ENCODE measurements around the gene PLEKHB1.

The PLEKHB1 gene

DNA sequence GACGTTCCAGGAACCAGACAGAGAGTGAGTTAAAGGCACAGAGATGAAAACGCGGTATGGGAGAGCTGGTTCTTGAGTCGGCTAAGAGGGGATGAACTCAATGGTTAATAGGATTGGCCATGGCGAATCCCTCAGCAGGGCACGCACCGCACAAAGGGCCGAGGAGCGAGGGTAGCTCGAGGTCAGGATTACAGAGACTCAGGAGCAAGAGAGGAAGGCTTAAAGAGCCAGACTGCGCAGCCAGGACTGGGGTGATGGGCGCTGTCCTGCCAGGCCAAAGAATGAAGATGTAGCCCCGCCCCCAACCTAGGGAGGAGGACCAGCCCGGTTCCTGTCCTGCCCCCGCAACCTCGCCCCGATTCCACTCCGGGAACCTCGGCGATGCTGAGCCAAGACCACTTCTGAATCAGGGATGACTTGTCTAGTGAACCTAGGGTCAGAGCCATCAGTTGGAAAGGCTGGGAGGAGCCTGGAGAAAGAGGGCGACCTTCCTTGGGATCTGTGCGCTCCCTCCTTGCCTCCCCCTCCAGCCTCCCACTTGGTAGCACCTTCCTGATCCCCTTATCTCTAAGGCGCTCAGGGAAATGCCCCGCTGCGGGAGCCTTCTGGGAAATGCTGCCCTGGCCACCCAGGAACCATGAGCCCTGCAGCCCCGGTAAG lies at the start of gene PLEKHB1:
PLEKHB1 (plus strand) TSS at position 610 of the 660 bp plus-strand sequence; CDS start at position 638, 28 bp downstream.
- DNase-seq (ENCODE audit: low read depth): no peak
- no peak within 1 kb of the TSS for H3K4me3 ChIP-seq (ENCODE audit: low read depth, low read length)

DNA sequence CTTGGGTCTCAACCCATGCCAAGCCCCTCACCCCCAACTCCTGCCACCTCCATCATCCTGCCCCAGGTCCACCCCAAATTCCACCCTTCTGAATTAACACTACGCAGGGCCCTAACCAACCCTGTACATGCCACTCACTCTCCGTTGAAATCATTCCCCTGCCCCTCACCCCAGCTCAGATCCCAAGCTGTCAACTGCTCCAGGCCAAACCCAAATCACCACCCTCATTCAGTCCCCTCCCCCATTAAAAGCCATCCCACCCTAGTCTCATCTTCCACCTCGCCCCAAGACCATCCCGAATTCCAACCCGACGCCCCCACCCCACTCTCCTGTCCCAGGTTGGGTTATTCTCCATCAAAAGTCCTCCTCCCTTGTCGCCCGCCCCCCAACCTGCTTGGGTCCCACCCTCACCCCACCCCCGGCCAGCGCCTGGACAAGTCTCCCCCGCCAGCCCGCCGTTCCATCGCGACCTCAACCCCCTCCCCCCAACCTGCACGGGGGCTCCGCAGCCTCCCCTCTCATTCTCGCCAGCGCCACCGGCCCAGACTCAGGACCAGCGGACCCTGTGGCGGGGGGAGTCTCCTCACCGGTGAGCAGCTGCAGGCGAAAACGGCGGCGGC lies 48.9 kb upstream of the PLEKHB1 start:
- H3K4me3 ChIP-seq (ENCODE audit: low read depth, low read length): peak overlapping the region; percentile 78
- no peak for DNase-seq (ENCODE audit: low read depth)

GRCh38 chr11:73597956-73598718 lies 48.2 kb upstream of the PLEKHB1 start, which contains the start of gene FAM168A:
TSS of gene FAM168A (minus strand) at chr11:73598112. CDS start at chr11:73468474, 129,638 bp downstream.
- DNase-seq (ENCODE audit: low read depth): peak; percentile 95
- peak within 1 kb of the TSS; percentile 78 for H3K4me3 ChIP-seq (ENCODE audit: low read depth, low read length)

DNA sequence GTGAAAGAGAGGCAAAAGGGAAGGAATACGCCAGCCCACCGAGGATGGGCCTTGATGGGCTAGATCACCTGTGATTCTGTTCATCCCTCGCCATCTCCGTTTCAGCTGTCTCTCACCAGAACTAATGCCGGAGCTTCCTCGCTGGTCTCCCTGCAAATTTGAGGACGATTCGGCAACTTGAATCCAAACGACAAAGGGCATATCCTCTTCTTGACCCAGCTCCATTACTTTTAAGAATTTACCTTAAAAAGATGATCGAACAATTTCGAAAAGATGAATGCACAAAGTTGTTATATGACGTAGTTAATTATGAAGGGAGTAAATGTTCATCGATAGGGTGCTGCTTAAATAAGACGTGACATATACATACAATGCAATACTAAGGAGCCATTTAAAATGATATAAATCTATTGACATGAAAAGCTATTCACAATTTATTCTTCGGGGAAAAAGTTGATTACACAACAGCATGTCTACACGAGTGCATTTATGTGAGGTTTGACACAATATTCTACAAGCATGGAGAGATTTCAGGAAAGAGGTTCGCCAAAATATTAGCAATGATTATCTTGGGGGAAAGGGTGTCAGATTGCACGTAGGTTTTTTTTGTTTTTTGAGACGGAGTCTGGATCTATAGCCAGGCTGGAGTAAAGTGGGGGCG lies 47.5 kb upstream of the PLEKHB1 start:
- no peak for DNase-seq (ENCODE audit: low read depth)
- peak overlapping the region; percentile 78 for H3K4me3 ChIP-seq (ENCODE audit: low read depth, low read length)

DNA sequence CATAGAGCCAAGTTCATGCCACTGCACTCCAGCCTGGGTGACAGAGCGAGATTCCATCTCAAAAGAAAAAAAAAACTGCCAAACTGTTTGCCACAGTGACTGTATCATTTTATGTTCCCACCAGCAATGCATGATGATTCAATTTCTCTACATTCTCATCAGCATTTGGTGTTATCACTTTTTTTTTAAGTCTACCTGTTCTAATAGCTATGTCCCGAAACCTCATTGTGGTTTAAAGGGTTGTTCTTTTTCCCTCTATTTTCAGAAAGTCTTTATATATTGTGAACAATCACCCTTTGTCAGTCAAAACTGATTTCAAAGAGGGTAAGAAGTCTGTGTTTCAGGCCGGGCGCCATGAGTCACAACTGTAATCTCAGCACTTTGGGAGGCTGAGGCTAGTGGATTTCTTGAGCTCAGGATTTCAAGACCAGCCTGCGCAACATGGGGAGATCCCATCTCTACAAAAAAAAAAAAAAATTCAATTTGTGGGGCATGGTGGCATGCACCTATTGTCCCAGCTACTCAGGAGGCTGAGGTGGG lies 33.7 kb upstream of the PLEKHB1 start:
- no peak for DNase-seq (ENCODE audit: low read depth)

GRCh38 chr11:73614591-73614990 lies 31.8 kb upstream of the PLEKHB1 start:
- H3K4me3 ChIP-seq (ENCODE audit: low read depth, low read length): no peak overlapping the region
- no peak for DNase-seq (ENCODE audit: low read depth)

More for the DNA sequence above, 33.7 kb upstream of the PLEKHB1 start:
- H3K4me3 ChIP-seq (ENCODE audit: low read depth, low read length): no peak overlapping the region

- DNase-seq (ENCODE audit: low read depth): no peak
- H3K4me3 ChIP-seq (ENCODE audit: low read depth, low read length): no peak overlapping the region
Measured at GRCh38 chr11:73622926-73623593, 23.3 kb upstream of the PLEKHB1 start.

- no peak overlapping the region for H3K4me3 ChIP-seq (ENCODE audit: low read depth, low read length)
- DNase-seq (ENCODE audit: low read depth): no peak
Measured at GRCh38 chr11:73623686-73624085, 22.7 kb upstream of the PLEKHB1 start.

DNA sequence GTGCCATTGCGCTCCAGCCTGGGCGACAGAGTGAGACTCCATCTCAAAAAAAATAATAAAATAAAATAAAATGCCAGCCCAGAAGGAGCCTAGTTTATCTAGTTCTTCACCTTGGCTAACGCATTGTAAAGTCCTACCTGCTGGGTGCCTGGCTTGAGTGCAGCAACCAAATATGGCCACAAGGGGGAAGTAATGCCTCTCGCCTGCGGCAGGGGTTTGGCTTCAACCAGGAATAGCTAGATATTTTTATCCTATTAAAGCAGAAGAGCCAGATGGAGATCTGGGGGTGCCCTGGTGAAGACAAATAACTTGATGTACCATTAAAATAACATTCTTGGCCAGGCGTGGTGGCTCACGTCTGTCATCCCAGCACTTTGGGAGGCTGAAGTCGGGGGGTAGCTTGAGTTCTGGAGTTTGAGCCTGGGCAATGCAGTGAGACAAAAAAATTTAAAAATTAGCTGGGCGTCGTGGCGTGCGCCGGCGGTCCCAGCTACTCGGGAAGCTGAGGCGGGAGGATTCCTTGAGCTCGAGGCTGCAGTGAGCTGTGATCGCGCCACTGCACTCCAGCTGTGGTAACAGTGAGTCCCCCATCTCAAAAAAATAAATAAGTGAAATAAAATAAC lies 20.6 kb upstream of the PLEKHB1 start:
- peak; percentile 4 for DNase-seq (ENCODE audit: low read depth)
- peak overlapping the region; percentile 23 for H3K4me3 ChIP-seq (ENCODE audit: low read depth, low read length)

GRCh38 chr11:73629907-73630306 lies 16.5 kb upstream of the PLEKHB1 start:
- H3K4me3 ChIP-seq (ENCODE audit: low read depth, low read length): no peak overlapping the region
- no peak for DNase-seq (ENCODE audit: low read depth)

DNA sequence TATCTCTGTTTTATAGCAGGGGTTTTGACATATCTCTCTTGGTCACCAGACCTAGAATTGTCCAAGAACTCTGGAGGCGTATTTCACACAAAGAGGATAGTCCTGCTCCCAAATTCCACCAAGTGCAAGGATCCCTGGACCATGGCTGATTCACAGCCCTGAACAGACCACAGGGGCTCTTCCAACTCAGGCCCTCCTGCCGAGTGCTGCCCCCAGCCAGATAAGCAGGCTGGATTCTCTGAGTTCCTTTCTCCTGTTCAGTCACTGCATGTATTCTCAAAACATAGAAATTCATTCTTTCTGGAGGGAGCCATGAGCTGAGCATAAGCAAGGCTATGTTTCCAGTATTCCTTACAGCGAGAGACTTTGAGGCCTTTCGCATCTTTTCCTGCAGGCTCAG lies 13.4 kb upstream of the PLEKHB1 start:
- no peak for DNase-seq (ENCODE audit: low read depth)
- H3K4me3 ChIP-seq (ENCODE audit: low read depth, low read length): no peak overlapping the region

- DNase-seq (ENCODE audit: low read depth): no peak
- no peak overlapping the region for H3K4me3 ChIP-seq (ENCODE audit: low read depth, low read length)
Measured at GRCh38 chr11:73633999-73634398, 12.4 kb upstream of the PLEKHB1 start.

GRCh38 chr11:73635721-73636120 lies 10.7 kb upstream of the PLEKHB1 start:
- no peak overlapping the region for H3K4me3 ChIP-seq (ENCODE audit: low read depth, low read length)
- DNase-seq (ENCODE audit: low read depth): no peak

GRCh38 chr11:73636249-73636648 lies 10.1 kb upstream of the PLEKHB1 start:
- no peak overlapping the region for H3K4me3 ChIP-seq (ENCODE audit: low read depth, low read length)
- no peak for DNase-seq (ENCODE audit: low read depth)

DNA sequence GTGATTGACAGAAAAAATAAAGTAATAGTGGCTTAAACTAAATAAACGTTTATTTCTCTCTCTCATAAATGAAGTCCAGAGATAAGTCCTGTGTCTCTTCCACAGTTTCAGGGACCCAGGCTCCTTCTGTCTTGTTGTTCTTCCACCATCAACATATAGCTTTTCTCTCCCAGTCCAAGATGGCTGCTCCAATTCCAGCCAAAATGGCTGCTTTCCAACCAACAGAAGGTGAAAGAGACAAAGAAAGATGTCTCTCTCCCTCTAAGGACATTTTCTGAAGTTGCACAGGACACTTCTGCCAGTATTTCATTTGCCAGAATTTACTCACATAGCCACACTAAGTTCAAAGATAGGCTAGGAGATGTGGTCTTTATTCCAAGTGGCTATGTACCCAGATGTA lies 9.4 kb upstream of the PLEKHB1 start:
- no peak overlapping the region for H3K4me3 ChIP-seq (ENCODE audit: low read depth, low read length)
- DNase-seq (ENCODE audit: low read depth): no peak

GRCh38 chr11:73640592-73640991 lies 5.8 kb upstream of the PLEKHB1 start:
- H3K4me3 ChIP-seq (ENCODE audit: low read depth, low read length): no peak overlapping the region
- DNase-seq (ENCODE audit: low read depth): no peak

DNA sequence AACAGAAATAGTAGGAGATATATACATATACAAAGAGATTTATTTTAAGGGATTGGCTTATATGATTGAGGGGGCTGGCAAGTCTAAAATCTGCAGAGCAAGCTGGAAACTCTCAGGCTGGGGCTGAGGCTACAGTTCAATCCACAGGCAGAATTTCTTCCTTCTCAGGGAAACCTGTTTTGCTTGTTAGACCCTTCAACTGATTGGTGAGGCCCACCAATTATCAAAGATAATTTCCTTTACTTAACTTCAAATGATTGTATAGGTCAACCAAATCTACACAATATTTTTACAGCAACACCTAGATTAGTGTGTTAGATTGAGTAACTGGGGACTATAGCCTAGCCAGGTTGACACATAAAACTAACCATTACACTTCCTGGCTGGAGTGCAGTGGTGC lies 4.7 kb upstream of the PLEKHB1 start:
- DNase-seq (ENCODE audit: low read depth): no peak
- H3K4me3 ChIP-seq (ENCODE audit: low read depth, low read length): no peak overlapping the region

DNA sequence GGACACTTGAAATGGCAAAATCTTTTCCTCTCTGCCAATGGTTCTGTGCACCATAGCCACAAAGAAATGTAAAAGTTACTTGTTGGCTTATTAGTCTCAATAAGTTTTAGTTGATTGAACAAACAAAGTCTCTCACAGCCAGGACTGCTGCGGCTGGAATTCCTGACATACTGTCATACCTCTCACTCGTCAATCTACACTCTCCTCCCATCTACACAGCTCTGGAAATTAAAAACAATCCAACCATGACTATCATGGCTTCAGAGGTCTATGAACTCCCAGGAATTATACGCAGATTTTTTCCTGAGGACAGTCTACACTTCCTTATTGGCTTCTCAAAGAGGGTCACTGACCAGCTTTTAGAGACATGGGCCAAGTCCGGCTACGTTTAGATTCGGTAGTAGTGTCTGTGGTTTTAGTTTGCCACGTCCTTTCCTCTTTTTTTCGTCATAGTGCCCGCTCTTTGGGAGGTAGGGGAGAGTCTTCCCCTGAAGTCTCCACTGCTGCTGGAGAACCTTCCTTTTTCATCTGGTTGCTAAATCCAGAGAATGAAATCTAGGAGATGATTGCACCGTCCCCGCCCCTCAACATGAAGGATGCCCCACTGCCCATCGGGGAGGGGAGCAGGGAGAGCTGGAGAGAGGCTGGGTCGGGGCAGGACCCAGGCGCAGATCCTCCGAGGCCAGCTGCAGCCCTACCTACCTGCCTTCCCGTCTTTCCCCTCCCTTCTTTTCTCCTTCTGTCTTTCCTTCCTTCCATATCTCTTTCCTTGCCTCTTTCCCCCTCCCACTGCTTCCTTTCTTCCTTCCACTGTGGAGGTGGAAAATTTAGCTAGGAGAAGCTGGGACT lies 1.0 kb upstream of the PLEKHB1 start:
- DNase-seq (ENCODE audit: low read depth): no peak

More for the DNA sequence above, 1.0 kb upstream of the PLEKHB1 start:
- no peak overlapping the region for H3K4me3 ChIP-seq (ENCODE audit: low read depth, low read length)
